Coronary artery (tissue), 2 donors: Measurements from ENCODE around the gene LAMB3.

Source experiments
- DNase-seq: peaks from one replicate; pipeline ENCODE4 v3.0.0-alpha.2; 2017; ENCODE audit warnings: low spot score
- H3K27ac ChIP-seq, 2 donors: fragments of 200-600 bp; sonication (generic); one replicate each; pipeline ENCODE4 v1.5.1; 2016 to 2019
- H3K4me3 ChIP-seq: fragments of 200-600 bp; sonication (generic); 2 replicates; pipeline ENCODE4 v1.5.1; 2016; ENCODE audit warnings: mild to moderate bottlenecking, moderate library complexity
- TF ChIP-seq, protein P1 (sequence below): fragments of 200-600 bp; sonication (generic); IDR thresholded peaks from one replicate; pipeline ENCODE4 v1.5.1; 2019; ENCODE audit warnings: antibody characterized with exemption

The LAMB3 gene

DNA sequence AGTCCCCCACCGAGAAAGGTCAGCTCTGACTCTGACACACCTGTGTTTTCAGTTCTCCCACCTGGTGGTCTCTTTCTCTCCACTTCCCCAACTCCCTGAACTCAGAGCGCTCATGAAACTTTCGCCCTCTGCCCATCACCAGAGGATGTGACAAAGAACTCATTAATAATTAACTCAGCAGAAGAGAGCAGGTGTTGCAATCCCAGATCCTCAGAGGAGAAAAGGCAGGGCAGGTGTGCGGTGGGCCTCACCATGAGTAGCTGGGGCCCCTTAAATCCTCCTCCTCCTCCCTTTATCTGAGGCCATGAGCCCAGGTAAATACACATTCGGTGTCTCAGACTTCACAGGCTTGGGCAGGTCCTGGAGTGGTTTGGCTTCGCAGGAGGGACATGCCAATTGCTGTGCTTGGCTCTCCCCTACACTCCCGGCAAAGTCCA, 1.7 kb upstream of the LAMB3 start:
- no peak for DNase-seq

DNA sequence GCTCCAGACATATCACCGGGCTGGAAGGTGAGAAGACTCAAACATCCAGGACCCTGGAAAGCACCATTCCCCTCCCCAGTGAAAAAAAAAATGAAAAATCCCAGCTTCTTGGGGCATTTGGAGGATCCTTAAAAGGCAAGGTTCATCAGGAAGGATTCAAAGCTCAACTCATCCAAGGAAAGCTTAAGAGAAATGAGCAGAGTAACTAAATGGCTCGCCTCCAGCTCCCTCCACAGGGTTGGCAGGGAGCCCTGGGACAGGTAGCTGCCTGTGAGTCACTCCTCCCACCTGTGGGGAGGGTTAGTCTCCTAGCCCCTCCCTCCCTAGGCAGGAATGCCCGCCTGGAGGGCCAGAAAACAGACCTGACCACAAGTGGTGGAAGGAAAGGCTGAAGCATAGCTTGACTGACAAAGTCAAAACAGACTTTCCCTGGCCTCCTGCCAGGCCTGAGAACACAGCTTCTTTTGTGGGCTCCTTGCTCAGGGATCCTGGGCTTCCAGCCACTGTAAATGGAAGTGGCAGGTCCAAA, 712 bp upstream of the LAMB3 start:
- no peak for DNase-seq
- TF ChIP-seq, protein P1, sequence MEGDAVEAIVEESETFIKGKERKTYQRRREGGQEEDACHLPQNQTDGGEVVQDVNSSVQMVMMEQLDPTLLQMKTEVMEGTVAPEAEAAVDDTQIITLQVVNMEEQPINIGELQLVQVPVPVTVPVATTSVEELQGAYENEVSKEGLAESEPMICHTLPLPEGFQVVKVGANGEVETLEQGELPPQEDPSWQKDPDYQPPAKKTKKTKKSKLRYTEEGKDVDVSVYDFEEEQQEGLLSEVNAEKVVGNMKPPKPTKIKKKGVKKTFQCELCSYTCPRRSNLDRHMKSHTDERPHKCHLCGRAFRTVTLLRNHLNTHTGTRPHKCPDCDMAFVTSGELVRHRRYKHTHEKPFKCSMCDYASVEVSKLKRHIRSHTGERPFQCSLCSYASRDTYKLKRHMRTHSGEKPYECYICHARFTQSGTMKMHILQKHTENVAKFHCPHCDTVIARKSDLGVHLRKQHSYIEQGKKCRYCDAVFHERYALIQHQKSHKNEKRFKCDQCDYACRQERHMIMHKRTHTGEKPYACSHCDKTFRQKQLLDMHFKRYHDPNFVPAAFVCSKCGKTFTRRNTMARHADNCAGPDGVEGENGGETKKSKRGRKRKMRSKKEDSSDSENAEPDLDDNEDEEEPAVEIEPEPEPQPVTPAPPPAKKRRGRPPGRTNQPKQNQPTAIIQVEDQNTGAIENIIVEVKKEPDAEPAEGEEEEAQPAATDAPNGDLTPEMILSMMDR, result no peak
- H3K27ac ChIP-seq, result peak overlapping the region in 1 of 2 donors; percentile 43
- no peak overlapping the region for H3K4me3 ChIP-seq

More for the DNA sequence above, 1.7 kb upstream of the LAMB3 start:
- TF ChIP-seq, protein P1, result no peak
- Histone ChIP-seq H3K4me3 (no peak overlapping the region), H3K27ac (no peak overlapping the region)

DNA sequence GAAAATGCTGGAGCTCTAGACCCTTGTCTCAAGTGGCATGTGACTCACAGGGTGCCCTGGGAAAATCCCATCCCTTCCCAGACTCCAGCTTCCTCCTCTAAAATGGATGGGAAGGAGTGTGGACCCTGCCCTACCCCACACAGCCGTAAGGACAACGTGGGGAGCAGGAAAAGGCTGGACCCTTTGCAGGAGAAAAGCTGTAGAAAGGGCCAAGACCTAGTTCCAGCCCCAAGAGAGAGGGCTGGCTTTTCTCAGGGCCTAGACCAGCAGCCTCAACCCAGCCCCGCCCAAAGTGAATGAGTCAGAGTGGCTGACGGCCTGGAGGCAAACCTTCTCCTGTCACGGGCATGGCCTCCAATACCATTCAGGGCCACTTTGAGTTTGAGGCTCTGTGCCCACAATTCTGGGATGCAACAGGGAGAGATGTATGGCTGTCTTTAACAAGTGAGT, 1.1 kb downstream of the LAMB3 start:
- Histone ChIP-seq H3K4me3 (no peak overlapping the region), H3K27ac (peak overlapping the region in 1 of 2 donors; percentile 59)
- DNase-seq, result no peak
- TF ChIP-seq, protein P1, result no peak

DNA sequence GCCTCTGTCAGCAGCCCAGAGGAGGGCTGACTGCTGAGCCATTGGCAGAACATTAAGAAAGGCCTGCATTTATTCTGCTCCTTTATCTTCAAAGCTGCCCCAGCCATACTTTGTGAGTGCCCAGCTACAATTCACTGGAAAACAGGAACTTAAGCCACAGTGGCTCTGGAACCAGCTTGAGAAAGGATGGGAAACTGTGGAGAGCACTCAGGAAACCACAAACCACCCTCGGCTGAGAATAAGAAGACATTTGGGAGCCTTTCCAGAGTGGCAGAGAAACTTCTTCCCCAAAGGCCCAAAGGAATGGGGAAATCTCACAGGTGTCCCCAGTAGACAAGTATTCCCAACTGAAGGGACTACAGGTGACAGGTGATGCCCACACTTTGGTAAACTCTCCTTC, 1.8 kb downstream of the LAMB3 start:
- TF ChIP-seq, protein P1, result no peak
- peak overlapping the region in 1 of 2 donors; percentile 59 for H3K27ac ChIP-seq
- no peak overlapping the region for H3K4me3 ChIP-seq
- no peak for DNase-seq

DNA sequence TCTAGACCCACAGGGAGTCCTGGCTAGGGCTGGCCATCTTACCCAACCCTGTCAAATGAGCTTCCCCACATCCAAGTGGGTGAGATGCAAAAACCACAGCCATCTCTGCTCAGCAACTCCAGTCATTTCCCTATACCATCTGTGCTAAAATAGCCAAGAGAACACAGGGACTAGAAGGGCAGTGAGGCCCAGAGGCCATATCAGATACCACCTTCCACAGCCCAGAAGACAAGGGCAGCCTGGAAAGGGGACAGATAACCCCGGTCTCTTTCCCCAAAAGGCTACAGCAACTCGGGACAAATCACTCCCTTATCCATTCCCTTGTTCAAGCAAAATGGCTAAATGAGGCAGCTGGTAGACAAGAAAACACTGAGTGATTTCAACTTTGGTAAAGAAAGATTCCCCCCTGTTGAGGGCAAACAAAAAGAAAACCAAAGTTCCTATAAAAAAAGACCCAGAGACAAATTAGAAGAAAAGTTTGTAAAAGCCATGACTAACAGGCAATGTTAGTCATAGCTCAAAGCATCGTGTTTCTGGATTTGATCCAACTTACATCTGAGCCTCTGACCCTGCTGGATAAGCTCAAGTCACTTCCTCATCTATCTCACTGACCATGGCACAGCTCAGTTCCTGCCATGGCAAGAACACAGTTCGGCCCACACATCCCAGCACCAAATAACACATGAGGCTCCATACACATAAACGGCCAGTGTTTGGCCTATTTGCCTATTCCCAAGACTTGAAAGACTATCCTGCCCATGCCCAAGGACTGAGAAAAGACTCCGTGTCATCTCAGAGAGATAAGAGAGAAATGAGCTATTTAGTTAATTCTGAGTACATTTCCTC, 3.1 kb downstream of the LAMB3 start:
- Histone ChIP-seq H3K27ac (peak overlapping the region; percentile 38 to 69), H3K4me3 (no peak overlapping the region)
- DNase-seq, result no peak
- TF ChIP-seq, protein P1, result no peak

DNA sequence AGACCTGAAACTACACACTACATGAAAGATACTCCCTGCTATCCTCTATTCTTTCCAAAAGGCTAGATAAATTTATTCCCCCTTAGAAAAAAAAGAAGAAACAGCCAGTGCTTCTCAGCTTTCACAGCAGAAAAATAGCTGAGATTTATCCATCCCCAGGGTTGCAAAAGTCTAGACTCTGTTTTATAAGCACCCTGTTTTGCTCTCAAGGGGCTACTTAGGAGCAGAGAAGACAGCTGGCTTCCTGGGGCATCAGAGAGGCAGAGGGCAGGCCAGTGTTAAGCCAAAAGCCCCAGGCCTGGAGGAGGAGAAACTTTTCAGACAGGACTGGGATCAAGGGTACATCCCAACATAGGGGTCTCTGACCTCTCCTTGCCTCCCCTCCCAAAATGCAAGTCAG, 3.9 kb downstream of the LAMB3 start:
- Histone ChIP-seq H3K4me3 (no peak overlapping the region), H3K27ac (peak overlapping the region; percentile 4 to 38)
- DNase-seq, result no peak
- TF ChIP-seq, protein P1, result no peak

DNA sequence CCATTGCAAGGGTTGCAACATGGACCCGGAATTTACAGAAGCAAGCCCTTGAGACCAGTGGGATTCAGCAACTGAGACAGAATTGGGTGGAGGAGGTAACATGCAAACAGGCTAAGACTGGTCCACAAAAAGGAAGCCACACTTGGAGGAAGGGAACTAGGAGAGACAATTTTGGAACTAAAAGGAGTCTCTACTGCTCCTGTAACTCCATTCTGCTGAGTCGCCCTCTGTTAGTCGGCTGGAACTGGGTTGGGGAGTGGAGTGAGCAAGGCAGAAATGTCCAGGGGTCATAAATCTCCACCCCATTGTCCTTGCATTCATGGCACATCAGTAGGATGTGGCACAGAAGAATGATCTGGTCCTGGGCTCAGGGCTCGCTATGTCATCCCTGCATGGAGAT, 5.1 kb downstream of the LAMB3 start:
- TF ChIP-seq, protein P1, result no peak
- H3K4me3 ChIP-seq, result no peak overlapping the region
- no peak for DNase-seq
- H3K27ac ChIP-seq, result no peak overlapping the region
